ENCODE measurements around the gene LDLR.
"Not testable (repeated sequence)": the region's sequence is repeated elsewhere in the genome, so short reads cannot be mapped to it uniquely, and the experiment has no call there.

The LDLR gene

DNA sequence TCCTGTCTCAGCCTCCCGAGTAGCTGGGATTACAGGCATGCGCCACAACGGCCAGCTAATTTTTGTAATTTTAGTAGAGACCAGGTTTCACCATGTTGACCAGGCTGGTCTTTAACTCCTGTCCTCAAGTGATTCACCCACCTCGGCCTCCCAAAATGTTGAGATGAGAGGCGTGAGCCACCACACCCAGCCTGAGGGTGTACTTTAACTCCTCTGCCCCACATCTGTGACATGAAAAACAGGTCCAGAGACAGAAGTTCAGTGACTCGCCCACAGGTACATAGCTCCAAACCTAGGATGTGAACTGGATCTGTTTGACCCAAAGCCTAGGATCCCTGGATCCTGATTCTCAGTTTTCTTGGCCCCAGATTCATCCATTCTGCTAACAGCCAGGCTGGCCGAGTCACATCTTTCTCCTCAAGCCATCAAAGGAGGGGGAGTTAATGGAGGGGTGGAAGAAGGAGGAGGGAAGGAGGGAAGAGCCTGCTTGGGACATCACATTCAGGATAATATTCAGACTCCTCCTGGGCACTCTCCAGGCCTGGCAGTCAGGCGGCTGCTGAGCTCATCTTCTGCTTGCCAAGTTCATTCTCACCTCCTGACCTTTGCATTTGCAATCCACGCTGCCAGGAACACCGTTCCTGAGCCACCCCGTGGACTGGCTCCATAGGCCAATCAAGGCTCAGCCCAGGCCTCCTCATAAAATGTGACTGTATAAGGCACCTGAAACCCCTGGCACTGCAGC, 63.2 kb downstream of the LDLR start:
- Mint-ChIP-seq H3K27me3 (ENCODE audit: low read depth, poor library complexity) (no peaks in the 10 kb centered on the region), H3K36me3 (ENCODE audit: low read depth) (peaks cover 29% of the 10 kb centered on the region), H3K4me3 (peak overlapping the region; percentile 61), H3K27ac (peak overlapping the region; percentile 94), H3K9me3 (no peaks in the 10 kb centered on the region), H3K4me1 (peaks cover 15% of the 10 kb centered on the region)
- TF ChIP-seq, protein P1, sequence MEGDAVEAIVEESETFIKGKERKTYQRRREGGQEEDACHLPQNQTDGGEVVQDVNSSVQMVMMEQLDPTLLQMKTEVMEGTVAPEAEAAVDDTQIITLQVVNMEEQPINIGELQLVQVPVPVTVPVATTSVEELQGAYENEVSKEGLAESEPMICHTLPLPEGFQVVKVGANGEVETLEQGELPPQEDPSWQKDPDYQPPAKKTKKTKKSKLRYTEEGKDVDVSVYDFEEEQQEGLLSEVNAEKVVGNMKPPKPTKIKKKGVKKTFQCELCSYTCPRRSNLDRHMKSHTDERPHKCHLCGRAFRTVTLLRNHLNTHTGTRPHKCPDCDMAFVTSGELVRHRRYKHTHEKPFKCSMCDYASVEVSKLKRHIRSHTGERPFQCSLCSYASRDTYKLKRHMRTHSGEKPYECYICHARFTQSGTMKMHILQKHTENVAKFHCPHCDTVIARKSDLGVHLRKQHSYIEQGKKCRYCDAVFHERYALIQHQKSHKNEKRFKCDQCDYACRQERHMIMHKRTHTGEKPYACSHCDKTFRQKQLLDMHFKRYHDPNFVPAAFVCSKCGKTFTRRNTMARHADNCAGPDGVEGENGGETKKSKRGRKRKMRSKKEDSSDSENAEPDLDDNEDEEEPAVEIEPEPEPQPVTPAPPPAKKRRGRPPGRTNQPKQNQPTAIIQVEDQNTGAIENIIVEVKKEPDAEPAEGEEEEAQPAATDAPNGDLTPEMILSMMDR (IDR thresholded peaks at IDR 0.05): no peak
- DNase-seq: no peak

DNA sequence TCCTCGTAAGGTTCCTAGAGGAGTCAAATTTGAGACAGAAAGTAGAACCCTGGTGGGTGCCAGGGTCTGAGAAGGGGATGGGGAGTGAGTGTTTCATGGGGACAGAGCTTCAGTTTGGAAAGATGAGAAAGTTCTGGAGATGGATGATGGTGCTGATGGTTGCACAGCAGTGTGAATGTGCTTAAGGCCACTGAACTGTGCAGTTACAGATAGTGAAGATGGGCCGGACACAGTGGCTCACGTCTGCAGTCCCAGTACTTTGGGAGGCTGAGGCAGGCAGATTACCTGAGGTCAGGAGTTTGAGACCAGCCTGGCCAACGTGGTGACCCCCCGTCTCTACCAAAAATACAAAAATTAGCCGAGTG, 65.4 kb downstream of the LDLR start:
- peaks cover 13% of the 10 kb centered on the region for H3K36me3 Mint-ChIP-seq (ENCODE audit: low read depth)
- DNase-seq: no peak
- peaks cover 15% of the 10 kb centered on the region for H3K4me1 Mint-ChIP-seq
- peak overlapping the region; percentile 89 for H3K4me3 Mint-ChIP-seq
- H3K9me3 Mint-ChIP-seq: peaks cover 3% of the 10 kb centered on the region
- H3K27ac Mint-ChIP-seq: peak overlapping the region; percentile 7
- no peaks in the 10 kb centered on the region for H3K27me3 Mint-ChIP-seq (ENCODE audit: low read depth, poor library complexity)
- TF ChIP-seq, protein P1 (IDR thresholded peaks at IDR 0.05): no peak

GRCh38 chr19:11155373-11156120, 66.3 kb downstream of the LDLR start, which contains the start of gene SPC24:
SPC24 (minus strand) TSS chr19:11155782; CDS start chr19:11155776, 6 bp downstream.
- peaks cover 9% of the 10 kb centered on the region for H3K9me3 Mint-ChIP-seq
- TF ChIP-seq, protein P1 (IDR thresholded peaks at IDR 0.05): no peak
- H3K4me1 Mint-ChIP-seq: peaks cover 15% of the 10 kb centered on the region
- peak within 1 kb of the TSS; percentile 89 for H3K4me3 Mint-ChIP-seq
- DNase-seq: peak; percentile 92
- H3K27me3 Mint-ChIP-seq (ENCODE audit: low read depth, poor library complexity): no peaks in the 10 kb centered on the region
- peaks cover 13% of the 10 kb centered on the region for H3K36me3 Mint-ChIP-seq (ENCODE audit: low read depth)
- H3K27ac Mint-ChIP-seq: peak within 1 kb of the TSS; percentile 7

GRCh38 chr19:11159598-11160439, 70.6 kb downstream of the LDLR start:
- Mint-ChIP-seq H3K9me3 (peaks cover 13% of the 10 kb centered on the region), H3K4me3 (no peak overlapping the region), H3K36me3 (ENCODE audit: low read depth) (peaks cover 9% of the 10 kb centered on the region), H3K27ac (no peak overlapping the region), H3K27me3 (ENCODE audit: low read depth, poor library complexity) (peaks cover 2% of the 10 kb centered on the region), H3K4me1 (peaks cover 7% of the 10 kb centered on the region)
- TF ChIP-seq, protein P1 (IDR thresholded peaks at IDR 0.05): no peak
- no peak for DNase-seq

GRCh38 chr19:11160440-11160768, 71.1 kb downstream of the LDLR start:
- H3K9me3 Mint-ChIP-seq: peaks cover 13% of the 10 kb centered on the region

DNA sequence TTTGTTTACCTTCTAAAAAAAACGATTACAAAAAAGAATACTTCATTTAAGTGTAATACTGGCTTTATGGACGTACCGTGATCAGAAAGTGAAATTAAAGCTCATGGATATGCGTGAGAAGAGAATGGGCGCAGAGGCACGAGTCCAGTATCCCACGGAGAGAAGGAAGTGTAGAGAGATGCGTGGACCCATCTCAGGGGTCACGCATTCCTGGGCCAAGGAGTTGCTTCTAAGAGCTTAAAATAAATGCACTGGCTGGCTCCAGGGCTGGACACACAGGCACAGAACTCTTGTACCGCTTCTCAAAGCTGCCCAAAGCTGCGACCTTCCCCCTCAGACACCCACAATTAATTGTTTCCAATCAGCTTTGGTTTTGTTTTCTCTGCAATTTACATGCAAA, 75.0 kb downstream of the LDLR start:
- H3K27ac Mint-ChIP-seq: peak overlapping the region; percentile 77
- peaks cover 38% of the 10 kb centered on the region for H3K36me3 Mint-ChIP-seq (ENCODE audit: low read depth)
- no peak overlapping the region for H3K4me3 Mint-ChIP-seq
- H3K4me1 Mint-ChIP-seq: peaks cover 7% of the 10 kb centered on the region
- peaks cover 7% of the 10 kb centered on the region for H3K27me3 Mint-ChIP-seq (ENCODE audit: low read depth, poor library complexity)
- peaks cover 13% of the 10 kb centered on the region for H3K9me3 Mint-ChIP-seq
- no peak for DNase-seq
- TF ChIP-seq, protein P1 (IDR thresholded peaks at IDR 0.05): no peak

More at GRCh38 chr19:11160440-11160768, 71.1 kb downstream of the LDLR start:
- H3K27me3 Mint-ChIP-seq (ENCODE audit: low read depth, poor library complexity); H3K27ac Mint-ChIP-seq; H3K4me1 Mint-ChIP-seq; H3K36me3 Mint-ChIP-seq (ENCODE audit: low read depth); H3K4me3 Mint-ChIP-seq; DNase-seq: not testable (repeated sequence)

Measured in nephron progenitor cell (in vitro differentiated cells).